HL-60 (cell line): Measurements from ENCODE around the gene NANOS2.

ENCODE experiments used
- DNase-seq, 2 experiments: peaks; one replicate each; pipeline ENCODE4 v3.0.0-alpha.2; 2010 to 2020; ENCODE audit warnings: low read depth in 1 of 2, low spot score in 1 of 2
- H3K27ac ChIP-seq: fragments of 250-450 bp; sonication (Bioruptor Pico); replicated peaks from 2 replicates; pipeline ENCODE4 v1.5.1; 2020; ENCODE audit warnings: mild to moderate bottlenecking, moderate library complexity
- H3K27me3 ChIP-seq: fragments of 250-450 bp; sonication (Bioruptor Pico); 2 replicates; pipeline ENCODE4 v1.5.1; 2021; ENCODE audit warnings: mild to moderate bottlenecking, moderate library complexity; ENCODE audit not compliant: insufficient read depth, poor library complexity, severe bottlenecking
- H3K4me3 ChIP-seq: replicated peaks from 2 replicates; pipeline ENCODE4 v1.5.1; 2011; ENCODE audit warnings: mild to moderate bottlenecking, control low read depth, low read length; ENCODE audit not compliant: insufficient read depth
- GABPA ChIP-seq: IDR thresholded peaks from 2 replicates; pipeline ENCODE4 v1.6.1; 2012; ENCODE audit warnings: low read depth
- POLR2AphosphoS5 ChIP-seq: IDR thresholded peaks from 2 replicates; pipeline ENCODE4 v1.6.1; 2012; ENCODE audit warnings: low read depth
- SPI1 ChIP-seq: IDR thresholded peaks from 2 replicates; pipeline ENCODE4 v1.6.1; 2012; ENCODE audit warnings: low read depth, mild to moderate bottlenecking, borderline replicate concordance
- TF ChIP-seq, protein P1 (sequence below): IDR thresholded peaks from 2 replicates; pipeline ENCODE4 v1.6.1; 2012; ENCODE audit warnings: low read depth; ENCODE audit not compliant: insufficient replicate concordance
- TF ChIP-seq, protein P2 (sequence below): IDR thresholded peaks from one replicate; pipeline ENCODE4 v1.5.1; 2011; ENCODE audit warnings: low read length, control low read depth, inconsistent platforms; ENCODE audit not compliant: insufficient read depth

The NANOS2 gene

DNA sequence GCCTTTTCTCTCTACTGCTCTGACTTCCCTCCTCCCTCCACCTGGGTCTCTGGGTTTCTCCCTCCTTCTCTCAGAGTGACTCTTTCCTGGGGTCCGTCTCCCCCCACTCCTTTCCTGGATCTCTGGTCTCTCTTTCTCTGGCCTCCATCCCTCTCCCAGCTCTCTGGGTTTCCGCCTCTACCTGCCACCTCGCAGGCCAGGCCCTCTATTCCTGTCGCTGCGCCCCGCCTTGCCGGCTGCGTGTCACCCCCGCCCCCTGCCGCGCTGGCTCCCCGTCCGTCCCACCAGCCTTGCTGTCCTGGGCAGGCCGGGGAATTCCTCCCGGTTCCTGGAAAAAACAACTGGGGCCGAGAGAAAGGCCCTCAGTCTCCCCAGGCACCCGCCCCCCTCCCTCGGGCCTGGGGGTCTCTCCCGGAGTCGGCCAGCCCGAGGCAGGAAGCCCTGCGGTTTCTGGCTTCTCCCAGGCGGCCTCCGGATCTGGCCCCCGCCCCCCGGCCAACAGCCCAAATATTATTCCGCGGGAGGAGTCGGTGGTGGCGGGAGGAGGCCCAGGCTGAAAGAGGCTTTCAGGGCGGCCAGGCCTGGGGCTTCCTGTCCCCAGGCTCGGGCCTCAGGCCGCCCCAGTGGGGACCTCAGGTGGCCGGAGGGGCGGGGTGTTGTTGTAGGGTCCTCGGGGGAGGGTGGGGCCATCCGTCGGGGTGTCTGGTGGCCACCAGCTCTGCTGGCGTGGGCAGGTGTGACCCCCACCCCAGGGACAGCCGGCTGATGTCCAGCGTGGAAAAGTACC, 38.0 kb downstream of the NANOS2 start:
- TF ChIP-seq POLR2AphosphoS5 (no peak), GABPA (no peak), SPI1 (no peak)
- TF ChIP-seq, protein P1, sequence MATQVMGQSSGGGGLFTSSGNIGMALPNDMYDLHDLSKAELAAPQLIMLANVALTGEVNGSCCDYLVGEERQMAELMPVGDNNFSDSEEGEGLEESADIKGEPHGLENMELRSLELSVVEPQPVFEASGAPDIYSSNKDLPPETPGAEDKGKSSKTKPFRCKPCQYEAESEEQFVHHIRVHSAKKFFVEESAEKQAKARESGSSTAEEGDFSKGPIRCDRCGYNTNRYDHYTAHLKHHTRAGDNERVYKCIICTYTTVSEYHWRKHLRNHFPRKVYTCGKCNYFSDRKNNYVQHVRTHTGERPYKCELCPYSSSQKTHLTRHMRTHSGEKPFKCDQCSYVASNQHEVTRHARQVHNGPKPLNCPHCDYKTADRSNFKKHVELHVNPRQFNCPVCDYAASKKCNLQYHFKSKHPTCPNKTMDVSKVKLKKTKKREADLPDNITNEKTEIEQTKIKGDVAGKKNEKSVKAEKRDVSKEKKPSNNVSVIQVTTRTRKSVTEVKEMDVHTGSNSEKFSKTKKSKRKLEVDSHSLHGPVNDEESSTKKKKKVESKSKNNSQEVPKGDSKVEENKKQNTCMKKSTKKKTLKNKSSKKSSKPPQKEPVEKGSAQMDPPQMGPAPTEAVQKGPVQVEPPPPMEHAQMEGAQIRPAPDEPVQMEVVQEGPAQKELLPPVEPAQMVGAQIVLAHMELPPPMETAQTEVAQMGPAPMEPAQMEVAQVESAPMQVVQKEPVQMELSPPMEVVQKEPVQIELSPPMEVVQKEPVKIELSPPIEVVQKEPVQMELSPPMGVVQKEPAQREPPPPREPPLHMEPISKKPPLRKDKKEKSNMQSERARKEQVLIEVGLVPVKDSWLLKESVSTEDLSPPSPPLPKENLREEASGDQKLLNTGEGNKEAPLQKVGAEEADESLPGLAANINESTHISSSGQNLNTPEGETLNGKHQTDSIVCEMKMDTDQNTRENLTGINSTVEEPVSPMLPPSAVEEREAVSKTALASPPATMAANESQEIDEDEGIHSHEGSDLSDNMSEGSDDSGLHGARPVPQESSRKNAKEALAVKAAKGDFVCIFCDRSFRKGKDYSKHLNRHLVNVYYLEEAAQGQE = no peak
- TF ChIP-seq, protein P2, sequence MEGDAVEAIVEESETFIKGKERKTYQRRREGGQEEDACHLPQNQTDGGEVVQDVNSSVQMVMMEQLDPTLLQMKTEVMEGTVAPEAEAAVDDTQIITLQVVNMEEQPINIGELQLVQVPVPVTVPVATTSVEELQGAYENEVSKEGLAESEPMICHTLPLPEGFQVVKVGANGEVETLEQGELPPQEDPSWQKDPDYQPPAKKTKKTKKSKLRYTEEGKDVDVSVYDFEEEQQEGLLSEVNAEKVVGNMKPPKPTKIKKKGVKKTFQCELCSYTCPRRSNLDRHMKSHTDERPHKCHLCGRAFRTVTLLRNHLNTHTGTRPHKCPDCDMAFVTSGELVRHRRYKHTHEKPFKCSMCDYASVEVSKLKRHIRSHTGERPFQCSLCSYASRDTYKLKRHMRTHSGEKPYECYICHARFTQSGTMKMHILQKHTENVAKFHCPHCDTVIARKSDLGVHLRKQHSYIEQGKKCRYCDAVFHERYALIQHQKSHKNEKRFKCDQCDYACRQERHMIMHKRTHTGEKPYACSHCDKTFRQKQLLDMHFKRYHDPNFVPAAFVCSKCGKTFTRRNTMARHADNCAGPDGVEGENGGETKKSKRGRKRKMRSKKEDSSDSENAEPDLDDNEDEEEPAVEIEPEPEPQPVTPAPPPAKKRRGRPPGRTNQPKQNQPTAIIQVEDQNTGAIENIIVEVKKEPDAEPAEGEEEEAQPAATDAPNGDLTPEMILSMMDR = no peak
- Histone ChIP-seq H3K27me3 (peaks cover 28% of the 10 kb centered on the region), H3K27ac (no peak overlapping the region), H3K4me3 (no peak overlapping the region)
- DNase-seq = no peak

DNA sequence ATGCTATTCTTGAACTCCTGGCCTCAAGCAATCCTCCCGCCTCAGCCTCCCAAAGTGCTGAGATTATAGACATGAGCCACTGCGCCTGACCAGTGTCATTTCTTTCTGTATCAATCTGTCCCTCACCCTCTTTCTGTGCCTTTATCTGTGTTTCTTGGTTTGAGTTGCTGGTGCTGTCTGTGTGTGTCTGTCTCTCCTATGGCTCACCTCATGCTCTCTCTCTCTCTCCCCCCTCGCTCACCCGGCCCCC, 38.5 kb downstream of the NANOS2 start:
- Histone ChIP-seq H3K27me3 (peaks cover 28% of the 10 kb centered on the region), H3K27ac (no peak overlapping the region), H3K4me3 (no peak overlapping the region)
- DNase-seq = no peak
- no peak for TF ChIP-seq GABPA
- TF ChIP-seq, protein P1 = no peak
- TF ChIP-seq, protein P2 = no peak

DNA sequence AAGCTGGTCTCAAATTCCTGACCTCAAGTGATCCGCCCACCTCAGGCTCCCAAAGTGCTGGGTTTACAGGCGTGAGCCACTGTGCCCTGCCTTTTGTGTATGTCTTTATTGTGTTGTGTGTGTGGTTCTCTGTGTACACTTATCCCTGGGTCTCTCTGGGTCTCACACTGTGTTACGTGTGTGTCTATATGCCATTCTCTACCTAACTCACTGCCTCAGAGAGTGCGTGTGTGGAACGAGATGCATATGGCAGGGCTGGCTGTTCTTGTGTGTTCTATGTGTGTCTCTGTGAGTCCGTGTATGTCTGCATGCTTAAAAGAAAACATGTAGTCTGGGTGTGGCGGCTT, 40.0 kb downstream of the NANOS2 start:
- TF ChIP-seq POLR2AphosphoS5 = no peak
- TF ChIP-seq, protein P1 = no peak
- TF ChIP-seq SPI1 = no peak
- TF ChIP-seq GABPA = no peak
- TF ChIP-seq, protein P2 = no peak
- peaks cover 28% of the 10 kb centered on the region for H3K27me3 ChIP-seq
- H3K27ac ChIP-seq = no peak overlapping the region
- no peak for DNase-seq
- H3K4me3 ChIP-seq = no peak overlapping the region
